Activated naive CD8-positive, alpha-beta T cell treated with anti-CD3 and anti-CD28 coated beads, Interleukin-2, amount 50 U/mL, for 24 hours (primary cell): ENCODE measurements around the gene TAOK2.
"Not testable (repeated sequence)": the region's sequence is repeated elsewhere in the genome, so short reads cannot be mapped to it uniquely, and the experiment has no call there.

Experiments used
- ATAC-seq: fragments of 150-1000 bp; cut with Tn5 transposase; one replicate; pipeline ENCODE4 v1.10.0; 2021
- DNase-seq: peaks from one replicate; pipeline ENCODE4 v3.0.0; 2021
- H3K27ac Mint-ChIP-seq: one replicate; pipeline ENCODE4 v1.8.0; 2021; ENCODE audit warnings: mild to moderate bottlenecking, mixed read lengths
- H3K27me3 Mint-ChIP-seq: one replicate; pipeline ENCODE4 v1.8.0; 2021; ENCODE audit warnings: mixed read lengths
- H3K36me3 Mint-ChIP-seq: one replicate; pipeline ENCODE4 v1.8.0; 2021; ENCODE audit warnings: low read depth, mixed read lengths
- H3K4me1 Mint-ChIP-seq: one replicate; pipeline ENCODE4 v1.8.0; 2021; ENCODE audit warnings: mixed read lengths
- H3K4me3 Mint-ChIP-seq: one replicate; pipeline ENCODE4 v1.8.0; 2021; ENCODE audit warnings: mild to moderate bottlenecking, moderate library complexity, mixed read lengths
- H3K9me3 Mint-ChIP-seq: one replicate; pipeline ENCODE4 v1.8.0; 2021; ENCODE audit warnings: mixed read lengths

The TAOK2 gene

DNA sequence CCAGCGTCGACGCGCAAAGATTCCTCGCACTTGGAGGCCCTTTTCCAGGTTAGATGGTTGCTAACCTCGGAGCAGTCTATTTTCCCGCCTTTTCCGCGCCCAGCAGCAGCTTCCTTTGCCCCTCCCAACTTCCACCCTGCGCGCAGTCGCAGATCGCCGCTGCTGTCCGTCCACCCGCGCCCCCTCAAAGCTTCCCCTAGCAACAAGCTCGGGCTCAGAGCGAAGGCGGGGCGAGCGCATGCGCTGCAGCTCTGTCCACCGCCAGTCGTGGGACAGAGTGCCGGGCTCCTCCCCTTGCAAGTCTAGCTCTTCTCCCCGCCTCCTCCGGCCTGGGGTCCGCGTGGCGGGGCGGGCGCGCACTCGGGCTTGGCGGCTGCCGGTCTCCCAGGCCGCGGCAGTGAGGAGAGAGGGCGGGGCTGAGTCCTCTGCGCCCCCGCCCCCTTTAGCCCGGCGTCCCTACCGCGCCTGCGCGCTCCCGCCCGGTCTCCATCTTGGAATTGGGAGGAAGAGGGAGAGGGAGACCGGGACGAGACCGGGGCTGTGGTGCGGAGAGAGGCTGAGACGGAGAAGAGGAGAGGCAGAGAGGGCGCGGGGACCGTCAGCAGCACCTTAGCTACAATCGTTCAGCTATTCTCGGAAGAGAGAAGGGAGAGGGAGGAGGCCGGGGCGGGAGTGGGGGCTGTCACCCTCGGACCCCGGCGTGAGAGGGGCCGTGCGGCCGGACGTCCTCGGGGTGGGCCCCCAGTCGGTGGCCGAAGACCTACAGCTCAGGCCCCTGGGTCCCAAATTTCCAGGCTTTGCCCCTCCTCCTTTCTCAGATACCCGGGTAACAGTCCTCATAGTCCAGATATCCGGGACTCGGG lies at the start of gene TAOK2:
Gene TAOK2, plus strand, starts transcription at position 485 of the 863 bp plus-strand sequence. CDS start 3,905 bp downstream, outside the sequence.
- H3K4me3 Mint-ChIP-seq = peak within 1 kb of the TSS; percentile 94
- ATAC-seq = peak; percentile 98
- H3K27me3 Mint-ChIP-seq = no peaks in the 10 kb centered on the region
- peaks cover 33% of the 10 kb centered on the region for H3K4me1 Mint-ChIP-seq
- H3K36me3 Mint-ChIP-seq = peaks cover 18% of the 10 kb centered on the region
- H3K9me3 Mint-ChIP-seq = peaks cover 8% of the 10 kb centered on the region
- H3K27ac Mint-ChIP-seq = peak within 1 kb of the TSS; percentile 93
- peak; percentile 98 for DNase-seq

DNA sequence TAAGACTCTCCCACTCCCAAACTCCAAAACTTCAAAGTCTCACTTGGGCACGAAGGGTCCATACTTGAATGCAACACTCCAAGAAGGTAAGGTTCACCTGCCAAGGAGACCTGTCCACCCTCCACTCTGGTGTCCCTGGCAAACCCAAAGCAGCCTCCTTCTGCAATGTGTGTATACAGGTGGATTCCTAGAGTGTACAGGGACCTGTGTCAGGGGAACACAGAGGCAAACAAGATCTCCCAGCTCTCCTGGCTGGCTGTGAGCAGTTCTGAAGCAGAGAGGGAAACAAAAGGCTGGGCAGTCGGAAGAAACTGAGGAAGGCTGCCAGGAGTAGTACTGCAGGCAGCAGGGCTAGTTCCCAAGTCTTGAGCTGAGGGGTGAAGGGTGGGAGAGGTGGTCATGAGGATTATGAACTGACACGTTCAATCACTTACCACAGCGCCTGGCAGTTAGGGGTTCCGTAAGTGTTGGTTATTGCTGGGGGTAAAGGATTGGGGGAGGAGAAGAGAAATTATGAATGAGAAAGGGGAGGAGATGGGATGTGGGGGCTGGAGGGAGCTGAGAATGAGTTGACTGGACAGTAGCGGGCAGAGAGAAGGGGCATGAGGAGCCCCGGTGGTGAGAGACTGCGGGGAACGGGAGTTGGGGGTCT lies 48.4 kb upstream of the TAOK2 start:
- Mint-ChIP-seq H3K27ac (peak overlapping the region; percentile 86), H3K36me3 (peaks cover 17% of the 10 kb centered on the region), H3K27me3 (no peaks in the 10 kb centered on the region), H3K9me3 (no peaks in the 10 kb centered on the region), H3K4me1 (peaks cover 37% of the 10 kb centered on the region), H3K4me3 (peak overlapping the region; percentile 92)
- DNase-seq (no peak), ATAC-seq (peak; percentile 4)

DNA sequence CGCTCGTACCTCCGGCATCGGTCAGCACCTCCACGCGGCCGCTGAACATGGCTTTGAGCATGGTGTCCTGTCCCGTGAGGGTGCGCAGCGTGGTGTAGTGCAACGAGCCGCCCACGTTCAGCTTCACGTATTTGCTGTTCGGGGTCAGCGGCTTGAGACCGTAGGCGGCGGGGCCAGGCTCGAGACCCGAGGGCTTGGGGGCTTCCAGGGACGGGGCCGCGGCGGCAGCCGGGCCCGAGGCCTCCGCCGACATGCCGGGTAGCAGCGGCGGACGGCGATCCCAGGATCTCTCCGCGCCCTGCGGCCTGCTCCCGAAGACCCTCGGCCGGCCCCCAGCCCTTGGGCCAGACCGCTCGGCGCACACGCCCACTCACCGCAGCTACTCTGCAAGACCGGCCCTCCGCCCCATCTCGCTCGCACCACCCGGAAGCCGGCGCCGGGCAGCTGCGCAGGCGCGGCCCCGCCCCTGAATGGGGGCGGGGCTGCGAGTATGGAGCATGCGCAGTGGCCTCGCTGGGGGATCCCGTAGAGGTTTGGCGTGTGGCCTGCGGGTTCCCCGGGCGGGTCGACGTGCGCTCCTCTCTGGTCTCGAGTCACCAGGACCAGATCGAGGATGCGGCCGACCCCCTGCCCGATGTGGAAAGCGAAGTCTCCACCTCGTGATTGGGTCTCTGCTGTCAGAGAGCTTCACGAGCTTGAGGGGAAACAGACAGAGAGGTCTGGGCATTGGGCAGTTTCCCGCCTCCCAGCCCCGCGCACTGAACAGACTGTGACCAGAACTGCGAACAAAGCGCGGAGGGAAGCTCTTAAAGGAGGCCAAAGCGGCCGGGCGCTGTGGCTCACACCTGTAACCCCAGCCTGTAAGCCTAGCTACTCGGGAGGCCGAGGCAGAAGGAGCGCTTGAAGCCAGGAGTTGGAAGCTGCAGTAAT lies 47.6 kb upstream of the TAOK2 start, which contains the start of gene KCTD13:
Gene KCTD13, minus strand, starts transcription at position 446 of the 930 bp plus-strand sequence. Its CDS starts 193 bp downstream, at position 253.
- Mint-ChIP-seq H3K4me1 (peaks cover 37% of the 10 kb centered on the region), H3K36me3 (peaks cover 12% of the 10 kb centered on the region), H3K27ac (peak within 1 kb of the TSS; percentile 93), H3K27me3 (no peaks in the 10 kb centered on the region), H3K4me3 (peak within 1 kb of the TSS; percentile 92), H3K9me3 (no peaks in the 10 kb centered on the region)
- ATAC-seq (peak; percentile 89), DNase-seq (peak; percentile 91)

DNA sequence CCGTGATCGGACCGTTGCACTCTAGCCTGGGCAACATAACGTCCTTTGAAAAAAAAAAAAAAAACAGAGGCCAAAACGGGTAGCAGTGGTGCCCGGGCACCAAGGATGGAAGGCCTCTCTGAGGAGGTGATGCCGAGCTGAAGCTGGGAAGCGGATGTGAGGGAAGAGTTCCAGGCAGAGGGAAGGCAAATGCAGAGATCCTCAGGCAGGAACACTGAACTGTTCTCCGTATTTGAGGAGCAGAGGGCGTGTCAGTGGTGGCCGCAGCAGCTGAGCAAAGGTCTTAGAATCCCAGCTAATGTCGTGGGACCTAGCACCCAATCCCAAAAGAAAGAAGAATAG lies 47.0 kb upstream of the TAOK2 start:
- peaks cover 12% of the 10 kb centered on the region for H3K36me3 Mint-ChIP-seq
- H3K27ac Mint-ChIP-seq = peak overlapping the region; percentile 93
- no peaks in the 10 kb centered on the region for H3K27me3 Mint-ChIP-seq
- ATAC-seq = no peak
- no peak for DNase-seq
- H3K9me3 Mint-ChIP-seq = no peaks in the 10 kb centered on the region
- peaks cover 37% of the 10 kb centered on the region for H3K4me1 Mint-ChIP-seq
- H3K4me3 Mint-ChIP-seq = peak overlapping the region; percentile 92

DNA sequence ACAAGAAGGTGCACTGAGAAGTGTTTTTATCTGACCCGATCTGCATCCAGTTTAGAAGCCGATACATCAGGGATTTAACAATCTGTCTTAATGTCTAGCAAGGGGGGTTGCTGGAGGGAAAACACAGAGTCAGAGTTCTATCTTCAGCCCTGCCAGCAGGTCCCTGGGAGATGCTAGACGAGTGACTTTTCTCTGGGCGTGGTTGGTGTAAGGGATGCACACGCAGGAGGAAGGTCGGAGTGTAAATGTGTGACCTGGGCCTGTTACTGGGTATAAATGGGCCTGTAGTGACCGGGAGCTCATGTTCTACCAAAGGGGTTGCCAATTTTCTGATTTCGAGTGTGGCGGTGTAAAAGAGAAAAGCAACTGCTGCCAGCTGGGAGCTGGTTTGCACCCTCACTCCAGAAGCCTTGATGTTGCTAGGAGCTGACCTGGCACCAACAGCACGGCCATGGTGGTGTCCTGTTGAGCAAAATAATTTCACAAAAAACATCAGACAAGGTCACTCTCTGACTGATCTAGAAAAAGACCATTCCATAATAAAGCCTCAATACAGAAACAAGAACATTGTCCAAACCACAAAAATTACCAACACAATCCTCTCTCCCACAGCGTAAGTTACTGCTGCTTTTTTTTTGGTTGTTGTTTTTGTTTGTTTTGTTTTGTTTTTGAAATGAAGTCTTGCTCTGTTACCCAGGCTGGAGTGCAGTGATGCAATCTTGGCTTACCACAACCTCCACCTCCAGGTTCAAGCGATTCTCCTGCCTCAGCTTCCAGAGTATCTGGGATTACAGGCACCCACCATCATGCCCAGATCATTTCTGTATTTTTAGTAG lies 46.4 kb upstream of the TAOK2 start:
- no peaks in the 10 kb centered on the region for H3K9me3 Mint-ChIP-seq

DNA sequence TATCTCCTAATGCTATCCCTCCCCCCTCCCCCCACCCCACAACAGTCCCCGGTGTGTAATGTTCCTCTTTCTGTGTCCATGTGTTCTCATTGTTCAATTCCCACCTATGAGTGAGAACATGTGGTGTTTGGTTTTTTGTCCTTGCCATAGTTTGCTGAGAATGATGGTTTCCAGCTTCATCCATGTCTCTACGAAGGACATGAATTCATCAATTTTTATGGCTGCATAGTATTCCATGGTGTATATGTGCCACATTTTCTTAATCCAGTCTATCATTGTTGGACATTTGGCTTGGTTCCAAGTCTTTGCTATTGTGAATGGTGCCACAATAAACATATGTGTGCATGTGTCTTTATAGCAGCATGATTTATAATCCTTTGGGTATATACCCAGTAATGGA lies 41.9 kb upstream of the TAOK2 start:
- H3K36me3 Mint-ChIP-seq, H3K4me3 Mint-ChIP-seq, DNase-seq, H3K27me3 Mint-ChIP-seq, H3K27ac Mint-ChIP-seq, H3K4me1 Mint-ChIP-seq, H3K9me3 Mint-ChIP-seq, ATAC-seq: not testable (repeated sequence)

More for the DNA sequence above, 46.4 kb upstream of the TAOK2 start:
- H3K36me3 Mint-ChIP-seq = peaks cover 12% of the 10 kb centered on the region
- ATAC-seq = no peak
- no peaks in the 10 kb centered on the region for H3K27me3 Mint-ChIP-seq
- DNase-seq = no peak
- peak overlapping the region; percentile 93 for H3K27ac Mint-ChIP-seq
- peaks cover 36% of the 10 kb centered on the region for H3K4me1 Mint-ChIP-seq
- H3K4me3 Mint-ChIP-seq = peak overlapping the region; percentile 92

DNA sequence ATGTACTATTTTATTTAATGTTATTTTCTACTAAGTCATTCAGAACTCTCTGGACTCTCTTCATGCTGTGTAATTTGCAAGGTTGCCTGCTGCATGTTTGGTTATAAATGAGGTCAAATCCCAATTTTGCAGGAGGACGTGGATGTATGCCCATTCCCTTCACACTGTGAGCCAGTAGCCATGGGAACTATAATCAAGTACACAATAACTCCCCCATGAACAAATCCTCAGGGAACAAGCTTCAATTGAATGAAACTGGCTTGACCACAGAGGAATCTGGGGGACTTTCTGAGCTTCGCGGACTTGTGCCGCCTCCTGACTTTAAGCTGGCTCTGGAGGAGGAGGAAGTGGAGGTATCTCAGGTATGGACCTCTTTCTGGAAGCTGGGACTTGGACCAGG lies 33.0 kb upstream of the TAOK2 start:
- Mint-ChIP-seq H3K27ac (no peak overlapping the region), H3K9me3 (no peaks in the 10 kb centered on the region), H3K4me3 (no peak overlapping the region), H3K36me3 (no peaks in the 10 kb centered on the region), H3K4me1 (no peaks in the 10 kb centered on the region), H3K27me3 (no peaks in the 10 kb centered on the region)
- no peak for ATAC-seq
- DNase-seq = no peak

DNA sequence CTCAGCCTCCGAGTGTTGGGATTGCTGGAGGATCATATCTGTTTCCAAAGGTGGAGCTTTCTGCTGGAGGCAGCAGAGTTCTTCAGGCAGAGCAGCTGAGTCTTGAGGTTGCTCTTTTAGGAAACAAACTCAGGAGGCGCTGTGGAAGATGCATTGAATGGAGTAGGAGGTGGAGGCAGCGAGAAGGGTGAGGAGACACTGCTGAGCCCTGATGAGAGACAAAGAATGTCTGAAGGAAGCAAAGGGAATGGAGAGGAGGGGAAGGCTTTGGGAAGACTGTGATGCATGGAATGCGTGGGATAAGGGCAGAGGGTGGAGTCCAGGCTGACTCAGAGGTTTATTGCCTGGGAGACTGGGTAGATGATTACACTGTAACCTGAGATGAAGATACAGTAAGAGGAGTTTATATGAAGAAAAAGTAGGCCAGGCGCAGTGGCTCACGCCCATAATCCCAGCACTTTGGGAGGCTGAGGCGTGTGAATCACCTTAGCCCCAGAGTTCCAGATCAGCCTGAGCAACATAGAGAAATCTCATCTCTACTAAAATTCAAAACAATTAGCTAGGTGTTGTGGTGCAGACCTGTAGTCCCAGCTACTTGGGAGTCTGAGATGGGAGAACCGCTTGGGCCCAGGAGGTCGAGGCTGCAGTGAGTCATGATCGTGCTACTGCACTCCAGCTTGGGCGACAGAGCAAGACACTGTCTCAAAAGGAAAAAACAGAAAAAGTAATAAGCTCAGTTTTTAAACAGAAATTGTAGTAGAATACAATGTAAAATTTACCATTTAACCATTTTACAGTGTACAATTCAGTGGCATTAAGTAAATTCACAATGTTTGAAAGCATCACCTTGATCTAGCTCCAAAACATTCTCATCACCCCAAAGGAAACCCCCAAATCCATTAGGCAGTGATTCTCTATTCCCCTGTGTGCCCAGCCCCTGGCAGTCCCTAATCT lies 29.5 kb upstream of the TAOK2 start:
- Mint-ChIP-seq H3K4me3 (no peak overlapping the region), H3K27me3 (no peaks in the 10 kb centered on the region), H3K27ac (no peak overlapping the region), H3K4me1 (no peaks in the 10 kb centered on the region), H3K36me3 (no peaks in the 10 kb centered on the region), H3K9me3 (no peaks in the 10 kb centered on the region)
- ATAC-seq (no peak), DNase-seq (no peak)

DNA sequence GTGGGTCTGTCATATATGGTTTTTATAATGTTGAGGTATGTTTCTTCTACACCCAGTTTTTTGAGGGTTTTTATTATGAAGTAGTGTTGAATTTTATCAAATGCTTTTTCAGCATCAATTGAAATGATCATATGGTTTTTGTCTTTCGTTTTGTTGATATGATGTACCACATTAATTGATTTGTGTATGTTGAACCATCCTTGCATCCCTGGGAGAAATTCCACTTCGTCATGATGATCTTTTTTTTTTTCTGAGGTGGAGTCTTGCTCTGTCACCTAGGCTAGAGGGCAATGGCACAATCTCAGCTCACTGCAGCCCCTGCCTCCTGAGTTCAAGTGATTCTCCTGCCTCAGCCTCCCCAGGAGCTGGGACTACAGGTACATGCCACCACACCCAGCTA lies 25.8 kb upstream of the TAOK2 start:
- no peak for ATAC-seq
- H3K27me3 Mint-ChIP-seq = no peaks in the 10 kb centered on the region
- H3K36me3 Mint-ChIP-seq = no peaks in the 10 kb centered on the region
- peaks cover 7% of the 10 kb centered on the region for H3K9me3 Mint-ChIP-seq
- no peak overlapping the region for H3K4me3 Mint-ChIP-seq
- H3K4me1 Mint-ChIP-seq = no peaks in the 10 kb centered on the region
- H3K27ac Mint-ChIP-seq = no peak overlapping the region
- no peak for DNase-seq

DNA sequence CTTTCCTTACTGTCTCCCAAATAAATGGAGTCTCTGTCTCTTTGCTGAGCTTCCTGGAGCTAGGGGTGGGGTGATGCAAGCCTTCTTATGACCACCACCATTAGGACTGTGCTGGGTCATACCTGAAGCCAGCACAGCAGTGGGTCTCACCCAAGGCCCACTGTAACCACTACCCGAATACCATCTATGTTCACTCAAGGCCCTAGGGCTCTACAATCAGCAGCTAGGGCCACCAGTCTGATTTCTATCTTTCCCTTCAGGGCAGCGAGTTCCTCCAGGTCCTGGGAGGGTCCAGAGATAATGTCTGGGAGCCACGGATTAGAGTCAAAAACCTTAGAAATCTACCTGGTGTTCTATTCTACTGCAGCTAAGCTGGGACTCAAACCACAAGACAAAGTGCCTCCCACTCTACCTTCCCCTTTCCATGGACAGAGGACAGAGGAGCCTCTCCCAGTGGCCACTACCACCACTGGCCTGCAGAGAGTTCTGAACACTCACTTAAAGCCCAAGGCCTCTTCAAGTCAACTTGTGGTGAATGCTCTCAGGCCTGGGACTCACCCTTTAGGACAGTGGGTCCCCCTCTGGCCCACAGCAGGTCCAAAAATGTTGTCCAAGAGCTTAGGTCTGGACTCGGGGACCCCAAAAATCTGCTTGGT lies 22.7 kb upstream of the TAOK2 start:
- H3K27ac Mint-ChIP-seq = no peak overlapping the region
- peaks cover 7% of the 10 kb centered on the region for H3K9me3 Mint-ChIP-seq
- ATAC-seq (no peak), DNase-seq (no peak)
- no peaks in the 10 kb centered on the region for H3K36me3 Mint-ChIP-seq
- no peak overlapping the region for H3K4me3 Mint-ChIP-seq
- H3K4me1 Mint-ChIP-seq = no peaks in the 10 kb centered on the region
- H3K27me3 Mint-ChIP-seq = peaks cover 5% of the 10 kb centered on the region

DNA sequence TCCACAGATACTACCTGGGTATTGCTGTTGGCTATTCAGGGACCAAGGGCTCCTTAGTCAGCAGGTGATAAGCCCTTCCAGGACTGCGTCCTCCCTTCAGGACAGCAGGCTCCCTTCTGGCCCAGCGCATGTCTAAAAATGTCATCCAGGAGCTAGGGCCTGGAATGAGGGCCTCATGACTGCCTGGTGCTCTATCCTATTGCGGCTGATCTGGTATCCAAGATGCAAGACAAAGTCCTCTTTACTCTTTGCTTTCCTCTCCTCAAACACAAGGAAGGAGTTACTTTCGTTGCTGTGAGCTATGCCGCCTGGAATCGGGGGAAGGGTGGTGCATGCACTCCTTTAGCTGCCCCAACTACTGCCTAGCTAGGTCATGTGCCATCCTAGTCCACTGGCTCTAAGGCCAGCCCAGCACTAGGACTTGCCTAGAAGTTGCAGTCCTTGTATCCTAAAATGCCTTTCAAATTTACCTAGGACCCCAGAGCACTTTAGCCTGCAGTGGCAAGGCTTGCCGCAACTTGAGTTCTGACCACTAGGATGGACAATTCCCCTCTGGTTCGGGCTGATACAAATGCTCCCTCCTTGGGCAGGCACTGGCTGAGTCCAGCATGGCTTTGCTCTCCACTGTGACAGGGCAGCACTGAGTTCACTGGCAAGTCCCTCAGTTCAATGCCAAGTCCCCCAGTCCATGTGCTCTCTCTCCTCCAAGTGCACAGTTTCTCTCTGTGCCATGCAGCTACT lies 21.9 kb upstream of the TAOK2 start:
- no peak overlapping the region for H3K27ac Mint-ChIP-seq
- H3K27me3 Mint-ChIP-seq = peaks cover 5% of the 10 kb centered on the region
- H3K9me3 Mint-ChIP-seq = peaks cover 7% of the 10 kb centered on the region
- peak; percentile 15 for ATAC-seq
- no peaks in the 10 kb centered on the region for H3K36me3 Mint-ChIP-seq
- H3K4me1 Mint-ChIP-seq = no peaks in the 10 kb centered on the region
- H3K4me3 Mint-ChIP-seq = no peak overlapping the region
- DNase-seq = no peak

DNA sequence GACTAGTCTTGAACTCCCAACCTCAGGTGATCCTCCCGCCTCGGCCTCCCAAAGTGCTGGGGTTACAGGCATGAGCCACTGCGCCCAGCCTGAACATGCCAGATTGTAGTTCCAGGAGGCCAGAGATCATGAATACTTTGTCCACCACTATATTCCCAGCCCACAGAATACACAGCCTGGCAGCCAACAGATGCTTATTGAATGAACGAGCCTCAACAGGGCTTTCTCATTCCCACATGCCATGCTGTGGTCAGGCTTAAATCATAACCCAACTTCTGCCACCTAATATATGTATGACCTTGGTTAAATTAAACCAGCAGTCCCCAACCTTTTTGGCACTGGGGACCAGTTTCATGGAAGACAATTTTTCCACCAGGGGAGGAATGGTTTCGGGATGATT lies 14.9 kb upstream of the TAOK2 start:
- no peaks in the 10 kb centered on the region for H3K36me3 Mint-ChIP-seq

More for the DNA sequence above, 14.9 kb upstream of the TAOK2 start:
- H3K4me1 Mint-ChIP-seq = peaks cover 17% of the 10 kb centered on the region
- ATAC-seq (no peak), DNase-seq (no peak)
- H3K9me3 Mint-ChIP-seq = no peaks in the 10 kb centered on the region
- H3K4me3 Mint-ChIP-seq = no peak overlapping the region
- H3K27me3 Mint-ChIP-seq = peaks cover 5% of the 10 kb centered on the region
- no peak overlapping the region for H3K27ac Mint-ChIP-seq
